Stimulated activated CD8-positive, alpha-beta memory T cell treated with anti-CD3 and anti-CD28 coated beads, Interleukin-4, amount 100 ng/mL, for 4 hours (primary cell): Measurements from ENCODE around the gene TTC28.
"Not testable (repeated sequence)": the region's sequence is repeated elsewhere in the genome, so short reads cannot be mapped to it uniquely, and the experiment has no call there.

ENCODE experiments used
- DNase-seq, 2 donors: peaks; one replicate each; pipeline ENCODE4 v3.0.0-alpha.2; 2020; ENCODE audit warnings: low read depth in 2 of 2, low spot score in 1 of 2

The TTC28 gene

GRCh38 chr22:28560743-28561101, 118.9 kb downstream of the TTC28 start:
- DNase-seq = not testable (repeated sequence)

- DNase-seq = no peak
Observed at GRCh38 chr22:28560046-28560742, 119.4 kb downstream of the TTC28 start.

- DNase-seq = no peak
Observed at GRCh38 chr22:28557184-28557583, 122.5 kb downstream of the TTC28 start.

- not testable (repeated sequence) for DNase-seq
Observed at GRCh38 chr22:28553108-28553866, 126.4 kb downstream of the TTC28 start.

GRCh38 chr22:28548406-28548805, 131.2 kb downstream of the TTC28 start:
- DNase-seq = no peak

GRCh38 chr22:28547132-28547842, 132.4 kb downstream of the TTC28 start:
- no peak for DNase-seq

- no peak for DNase-seq
Observed at GRCh38 chr22:28544431-28544868, 135.2 kb downstream of the TTC28 start.

GRCh38 chr22:28542980-28543621, 136.5 kb downstream of the TTC28 start:
- DNase-seq = no peak

- DNase-seq = no peak
Observed at GRCh38 chr22:28541137-28541536, 138.5 kb downstream of the TTC28 start.

GRCh38 chr22:28538922-28539321, 140.7 kb downstream of the TTC28 start:
- no peak for DNase-seq

GRCh38 chr22:28530565-28530964, 149.1 kb downstream of the TTC28 start:
- DNase-seq = not testable (repeated sequence)

GRCh38 chr22:28529144-28529543, 150.5 kb downstream of the TTC28 start:
- not testable (repeated sequence) for DNase-seq

GRCh38 chr22:28521451-28521850, 158.2 kb downstream of the TTC28 start:
- DNase-seq = no peak

GRCh38 chr22:28514321-28514821, 165.3 kb downstream of the TTC28 start:
- no peak for DNase-seq

- not testable (repeated sequence) for DNase-seq
Observed at GRCh38 chr22:28512387-28512786, 167.3 kb downstream of the TTC28 start.

- no peak for DNase-seq
Observed at GRCh38 chr22:28507896-28508295, 171.7 kb downstream of the TTC28 start.

GRCh38 chr22:28506150-28506535, 173.5 kb downstream of the TTC28 start:
- DNase-seq = no peak

GRCh38 chr22:28505416-28506149, 174.1 kb downstream of the TTC28 start:
- no peak for DNase-seq

- no peak for DNase-seq
Observed at GRCh38 chr22:28500006-28500405, 179.6 kb downstream of the TTC28 start.

GRCh38 chr22:28498044-28498443, 181.6 kb downstream of the TTC28 start:
- no peak for DNase-seq

- DNase-seq = no peak
Observed at GRCh38 chr22:28497188-28497587, 182.5 kb downstream of the TTC28 start.
